ENCODE results near the gene SNRNP48. TPM values are rescaled to one million over a fixed set of nuclear protein-coding genes. Genes with fewer than 3 reads are reported as not detected.

Gene SNRNP48
- total RNA-seq, 1 experiment from 2014 or later: 17.6 TPM

DNA sequence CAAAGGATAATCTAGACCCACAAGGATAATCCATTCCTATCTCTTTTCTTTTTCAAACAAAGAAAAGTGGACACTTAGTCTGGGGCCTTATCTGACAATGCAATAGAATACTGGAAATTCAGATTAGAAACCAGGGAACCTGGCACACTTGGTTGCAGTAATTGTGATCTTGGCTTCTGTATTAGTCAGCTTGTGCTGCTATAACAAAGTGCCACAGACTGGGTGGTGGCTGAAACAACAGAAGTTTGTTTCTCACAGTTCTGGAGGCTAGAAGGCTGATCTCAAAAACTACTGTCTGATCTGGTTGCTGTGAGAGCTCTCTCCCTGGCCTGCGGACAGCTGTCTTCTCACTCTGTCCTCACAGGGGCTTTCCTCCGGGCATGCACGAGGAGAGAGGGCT is 49.4 kb downstream of the SNRNP48 start:
- ATAC-seq: no peak
- CTCF ChIA-PET: interaction anchor here (2.5 kb wide), 1 partner anchor 24 kb away, joined by 13 read pairs; no protein-coding TSS in a partner anchor

DNA sequence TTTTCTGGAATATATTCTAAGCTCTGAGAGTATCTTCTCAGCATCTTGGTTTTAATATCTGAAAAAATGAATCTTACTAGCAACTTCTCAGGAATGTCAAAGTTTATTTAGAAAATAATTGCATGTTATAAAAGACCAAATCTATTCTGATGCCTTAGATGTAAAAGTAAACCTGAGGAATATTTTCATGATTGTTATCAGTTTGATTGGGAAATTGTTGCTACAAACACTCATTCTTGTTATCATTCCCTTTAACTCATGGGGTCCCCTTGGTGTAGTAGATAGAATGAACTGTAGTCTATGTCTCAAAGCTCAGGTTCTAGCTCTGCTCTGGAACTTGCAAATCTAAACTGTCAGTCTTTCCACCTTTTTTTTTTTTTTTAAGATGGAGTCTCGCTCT is 50.0 kb downstream of the SNRNP48 start:
- ChIA-PET POLR2A (no interaction called here), CTCF (interaction anchor here (2.5 kb wide), 1 partner anchor 24 kb away, joined by 13 read pairs; no protein-coding TSS in a partner anchor)

More for the DNA sequence above, 49.4 kb downstream of the SNRNP48 start:
- POLR2A ChIA-PET: no interaction called here
- Mint-ChIP-seq H3K4me1 (no peaks in the 10 kb centered on the region), H3K9me3 (peaks cover 3% of the 10 kb centered on the region), H3K36me3 (no peaks in the 10 kb centered on the region), H3K4me3 (no peak overlapping the region), H3K27me3 (ENCODE audit: low read depth) (no peaks in the 10 kb centered on the region), H3K27ac (no peak overlapping the region)
- TF ChIP-seq TEAD4 (CRISPR knock-in tag; IDR thresholded peaks at IDR 0.05) (no peak), TP53 (CRISPR knock-in tag; IDR thresholded peaks at IDR 0.05) (no peak), GABPB1 (CRISPR knock-in tag; IDR thresholded peaks at IDR 0.05) (no peak)
- TF ChIP-seq, protein P1, sequence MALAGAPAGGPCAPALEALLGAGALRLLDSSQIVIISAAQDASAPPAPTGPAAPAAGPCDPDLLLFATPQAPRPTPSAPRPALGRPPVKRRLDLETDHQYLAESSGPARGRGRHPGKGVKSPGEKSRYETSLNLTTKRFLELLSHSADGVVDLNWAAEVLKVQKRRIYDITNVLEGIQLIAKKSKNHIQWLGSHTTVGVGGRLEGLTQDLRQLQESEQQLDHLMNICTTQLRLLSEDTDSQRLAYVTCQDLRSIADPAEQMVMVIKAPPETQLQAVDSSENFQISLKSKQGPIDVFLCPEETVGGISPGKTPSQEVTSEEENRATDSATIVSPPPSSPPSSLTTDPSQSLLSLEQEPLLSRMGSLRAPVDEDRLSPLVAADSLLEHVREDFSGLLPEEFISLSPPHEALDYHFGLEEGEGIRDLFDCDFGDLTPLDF (CRISPR knock-in tag; IDR thresholded peaks at IDR 0.05): no peak
- DNase-seq (ENCODE audit: low spot score): no peak

DNA sequence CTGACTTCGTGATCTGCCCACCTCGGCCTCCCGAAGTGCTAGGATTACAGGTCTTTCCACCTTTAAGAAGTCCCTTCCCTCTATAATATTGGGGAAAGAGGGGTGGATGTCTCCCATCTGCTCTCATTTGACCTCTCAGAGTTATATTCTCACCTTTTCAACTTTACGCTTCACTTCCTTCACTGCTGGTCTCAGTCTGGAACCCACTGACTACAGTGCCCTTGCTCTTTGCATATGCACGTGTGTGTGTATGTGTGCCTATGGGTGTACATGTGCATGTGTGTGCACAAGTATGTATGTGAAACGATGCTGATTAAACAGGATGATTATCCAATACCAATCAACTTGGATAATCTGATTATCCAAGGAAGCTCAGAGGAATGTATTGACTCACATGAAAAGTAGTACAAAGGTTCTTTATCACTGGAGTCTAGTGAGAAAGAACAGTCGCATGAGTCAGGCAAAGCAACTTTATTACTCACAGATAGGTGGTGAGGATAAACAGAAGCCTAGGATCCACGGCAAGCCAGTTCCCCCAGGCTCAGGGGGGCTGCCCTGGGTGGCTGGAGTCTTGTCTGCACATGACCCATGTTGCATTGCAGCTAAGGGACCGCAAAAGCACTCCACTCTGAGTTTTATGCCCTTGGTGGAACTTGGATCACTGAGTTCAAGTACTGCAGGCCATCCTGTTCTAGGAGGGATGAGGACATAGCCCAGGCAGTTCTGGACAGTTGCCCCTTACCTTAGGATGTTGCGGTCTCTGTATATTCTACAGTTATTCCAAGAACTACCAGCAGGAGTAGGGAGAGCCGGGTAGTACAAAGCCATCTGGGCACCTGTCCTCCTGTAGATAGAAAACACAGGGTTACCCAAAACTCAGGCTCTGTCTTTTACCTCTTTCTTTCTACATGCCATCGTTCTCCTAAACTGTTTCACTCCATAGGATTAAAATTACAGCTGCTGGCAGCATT is 50.9 kb downstream of the SNRNP48 start:
- no peak overlapping the region for H3K27ac Mint-ChIP-seq
- no peaks in the 10 kb centered on the region; the same call in 1 of the 2 replicates for H3K9me3 Mint-ChIP-seq
- H3K27me3 Mint-ChIP-seq (ENCODE audit: low read depth): no peaks in the 10 kb centered on the region
- no peaks in the 10 kb centered on the region for H3K4me1 Mint-ChIP-seq
- H3K36me3 Mint-ChIP-seq: no peaks in the 10 kb centered on the region
- DNase-seq (ENCODE audit: low spot score): no peak
- peak; percentile 78 for ATAC-seq
- POLR2A ChIA-PET: no interaction called here
- no peak overlapping the region for H3K4me3 Mint-ChIP-seq
- CTCF ChIA-PET: interaction anchor here (0.5 to 2.5 kb wide), 5 partner anchors 10 to 365 kb away, joined by 3 to 13 read pairs (median 3); no protein-coding TSS in a partner anchor
- TF ChIP-seq NFE2L1 (CRISPR knock-in tag; IDR thresholded peaks at IDR 0.05): no peak
- TF ChIP-seq SP1 (CRISPR knock-in tag; conservative IDR thresholded peaks at IDR 0.05): no peak
- TF ChIP-seq, protein P2, sequence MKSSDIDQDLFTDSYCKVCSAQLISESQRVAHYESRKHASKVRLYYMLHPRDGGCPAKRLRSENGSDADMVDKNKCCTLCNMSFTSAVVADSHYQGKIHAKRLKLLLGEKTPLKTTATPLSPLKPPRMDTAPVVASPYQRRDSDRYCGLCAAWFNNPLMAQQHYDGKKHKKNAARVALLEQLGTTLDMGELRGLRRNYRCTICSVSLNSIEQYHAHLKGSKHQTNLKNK (CRISPR knock-in tag; IDR thresholded peaks at IDR 0.05): no peak
- no peak for TF ChIP-seq ZNF671 (CRISPR knock-in tag; IDR thresholded peaks at IDR 0.05)
- TF ChIP-seq, protein P3, sequence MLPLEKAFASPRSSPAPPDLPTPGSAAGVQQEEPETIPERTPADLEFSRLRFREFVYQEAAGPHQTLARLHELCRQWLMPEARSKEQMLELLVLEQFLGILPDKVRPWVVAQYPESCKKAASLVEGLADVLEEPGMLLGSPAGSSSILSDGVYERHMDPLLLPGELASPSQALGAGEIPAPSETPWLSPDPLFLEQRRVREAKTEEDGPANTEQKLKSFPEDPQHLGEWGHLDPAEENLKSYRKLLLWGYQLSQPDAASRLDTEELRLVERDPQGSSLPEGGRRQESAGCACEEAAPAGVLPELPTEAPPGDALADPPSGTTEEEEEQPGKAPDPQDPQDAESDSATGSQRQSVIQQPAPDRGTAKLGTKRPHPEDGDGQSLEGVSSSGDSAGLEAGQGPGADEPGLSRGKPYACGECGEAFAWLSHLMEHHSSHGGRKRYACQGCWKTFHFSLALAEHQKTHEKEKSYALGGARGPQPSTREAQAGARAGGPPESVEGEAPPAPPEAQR (CRISPR knock-in tag; IDR thresholded peaks at IDR 0.05): no peak
- TF ChIP-seq, protein P4, sequence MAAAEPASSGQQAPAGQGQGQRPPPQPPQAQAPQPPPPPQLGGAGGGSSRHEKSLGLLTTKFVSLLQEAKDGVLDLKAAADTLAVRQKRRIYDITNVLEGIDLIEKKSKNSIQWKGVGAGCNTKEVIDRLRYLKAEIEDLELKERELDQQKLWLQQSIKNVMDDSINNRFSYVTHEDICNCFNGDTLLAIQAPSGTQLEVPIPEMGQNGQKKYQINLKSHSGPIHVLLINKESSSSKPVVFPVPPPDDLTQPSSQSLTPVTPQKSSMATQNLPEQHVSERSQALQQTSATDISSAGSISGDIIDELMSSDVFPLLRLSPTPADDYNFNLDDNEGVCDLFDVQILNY (CRISPR knock-in tag; IDR thresholded peaks at IDR 0.05): no peak
- no peak for TF ChIP-seq NFATC4 (CRISPR knock-in tag; IDR thresholded peaks at IDR 0.05)
- no peak for TF ChIP-seq TEAD4 (CRISPR knock-in tag; IDR thresholded peaks at IDR 0.05)
- TF ChIP-seq, protein P5, sequence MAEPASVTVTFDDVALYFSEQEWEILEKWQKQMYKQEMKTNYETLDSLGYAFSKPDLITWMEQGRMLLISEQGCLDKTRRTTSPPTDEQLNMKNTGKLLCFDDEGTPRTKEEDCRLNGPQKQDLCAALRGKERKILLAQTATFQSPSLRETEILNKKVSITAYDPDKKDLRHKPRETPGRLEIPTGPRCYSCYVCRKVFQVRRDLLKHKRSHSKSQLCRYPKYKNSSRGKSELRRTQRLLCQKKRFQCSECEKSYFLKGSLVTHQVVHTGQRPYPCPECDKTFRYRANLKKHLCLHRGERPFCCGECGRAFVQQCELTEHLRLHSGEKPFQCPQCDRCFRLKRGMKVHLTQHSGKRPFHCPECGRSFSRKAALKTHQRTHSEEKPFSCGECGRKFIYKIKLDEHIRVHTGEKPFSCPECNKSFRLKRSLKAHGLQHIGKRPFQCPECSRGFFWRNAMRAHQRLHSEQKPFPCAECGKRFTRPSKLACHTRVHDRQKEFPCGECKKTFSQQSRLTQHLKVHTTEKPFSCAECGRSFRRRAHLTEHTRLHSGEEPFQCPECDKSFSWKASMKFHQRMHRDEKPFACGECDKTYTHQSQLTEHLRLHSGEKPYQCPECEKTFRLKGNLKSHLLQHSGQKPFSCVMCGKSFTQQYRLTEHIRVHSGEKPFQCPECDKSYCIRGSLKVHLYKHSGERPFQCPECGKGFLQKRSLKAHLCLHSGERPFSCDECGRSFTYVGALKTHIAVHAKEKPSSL (CRISPR knock-in tag; conservative IDR thresholded peaks at IDR 0.05): no peak
- no peak for TF ChIP-seq ZNF416 (CRISPR knock-in tag; IDR thresholded peaks at IDR 0.05)
- no peak for TF ChIP-seq RELA (CRISPR knock-in tag; IDR thresholded peaks at IDR 0.05; ENCODE audit: borderline replicate concordance)
- no peak for TF ChIP-seq CREB1 (CRISPR knock-in tag; IDR thresholded peaks at IDR 0.05)

More for the DNA sequence above, 50.0 kb downstream of the SNRNP48 start:
- no peak for ATAC-seq
- H3K4me1 Mint-ChIP-seq: no peaks in the 10 kb centered on the region
- H3K27me3 Mint-ChIP-seq (ENCODE audit: low read depth): no peaks in the 10 kb centered on the region
- peaks cover 3% of the 10 kb centered on the region for H3K9me3 Mint-ChIP-seq
- TF ChIP-seq FOXJ3 (CRISPR knock-in tag; IDR thresholded peaks at IDR 0.05; ENCODE audit: borderline replicate concordance) (no peak), TCF7 (CRISPR knock-in tag; IDR thresholded peaks at IDR 0.05; ENCODE audit: low read depth) (no peak), SMAD3 (CRISPR knock-in tag; IDR thresholded peaks at IDR 0.05; ENCODE audit: borderline replicate concordance) (no peak), ESRRA (CRISPR knock-in tag; IDR thresholded peaks at IDR 0.05; ENCODE audit: borderline replicate concordance) (no peak), ZNF416 (CRISPR knock-in tag; IDR thresholded peaks at IDR 0.05) (no peak), ZNF317 (CRISPR knock-in tag; IDR thresholded peaks at IDR 0.05; ENCODE audit: borderline replicate concordance, low read depth) (no peak)
- TF ChIP-seq, protein P4 (CRISPR knock-in tag; IDR thresholded peaks at IDR 0.05): no peak
- TF ChIP-seq, protein P5 (CRISPR knock-in tag; conservative IDR thresholded peaks at IDR 0.05): no peak
- H3K36me3 Mint-ChIP-seq: no peaks in the 10 kb centered on the region
- no peak overlapping the region for H3K4me3 Mint-ChIP-seq
- no peak overlapping the region for H3K27ac Mint-ChIP-seq
- no peak for DNase-seq (ENCODE audit: low spot score)
